Non-pigmented ciliary epithelial cell (primary cell): ENCODE data around the gene BAHCC1.

Experiments
- DNase-seq: peaks from one replicate; pipeline ENCODE4 v3.0.0-alpha.2; 2010; ENCODE audit warnings: low read depth

The BAHCC1 gene

DNA sequence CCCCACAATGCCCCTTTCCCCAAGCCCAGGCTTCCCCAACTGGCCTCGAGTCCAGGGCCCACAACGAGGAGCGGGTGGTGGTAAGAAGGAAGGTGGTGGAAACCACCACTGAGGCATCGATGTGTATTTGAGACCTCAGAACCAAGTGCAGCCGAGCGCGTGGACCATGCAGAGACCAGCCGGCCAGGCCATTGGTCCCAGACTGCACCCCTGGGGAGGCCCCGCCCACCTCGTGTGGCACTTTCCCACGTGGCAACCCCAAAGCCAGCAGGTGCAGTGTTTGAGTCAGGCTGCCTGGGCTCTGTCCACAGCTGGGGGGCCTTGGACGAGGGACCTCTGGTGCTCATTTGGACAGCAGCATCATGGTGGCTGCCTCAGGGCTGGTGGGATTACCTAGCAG lies 28.1 kb upstream of the BAHCC1 start:
- DNase-seq: no peak

DNA sequence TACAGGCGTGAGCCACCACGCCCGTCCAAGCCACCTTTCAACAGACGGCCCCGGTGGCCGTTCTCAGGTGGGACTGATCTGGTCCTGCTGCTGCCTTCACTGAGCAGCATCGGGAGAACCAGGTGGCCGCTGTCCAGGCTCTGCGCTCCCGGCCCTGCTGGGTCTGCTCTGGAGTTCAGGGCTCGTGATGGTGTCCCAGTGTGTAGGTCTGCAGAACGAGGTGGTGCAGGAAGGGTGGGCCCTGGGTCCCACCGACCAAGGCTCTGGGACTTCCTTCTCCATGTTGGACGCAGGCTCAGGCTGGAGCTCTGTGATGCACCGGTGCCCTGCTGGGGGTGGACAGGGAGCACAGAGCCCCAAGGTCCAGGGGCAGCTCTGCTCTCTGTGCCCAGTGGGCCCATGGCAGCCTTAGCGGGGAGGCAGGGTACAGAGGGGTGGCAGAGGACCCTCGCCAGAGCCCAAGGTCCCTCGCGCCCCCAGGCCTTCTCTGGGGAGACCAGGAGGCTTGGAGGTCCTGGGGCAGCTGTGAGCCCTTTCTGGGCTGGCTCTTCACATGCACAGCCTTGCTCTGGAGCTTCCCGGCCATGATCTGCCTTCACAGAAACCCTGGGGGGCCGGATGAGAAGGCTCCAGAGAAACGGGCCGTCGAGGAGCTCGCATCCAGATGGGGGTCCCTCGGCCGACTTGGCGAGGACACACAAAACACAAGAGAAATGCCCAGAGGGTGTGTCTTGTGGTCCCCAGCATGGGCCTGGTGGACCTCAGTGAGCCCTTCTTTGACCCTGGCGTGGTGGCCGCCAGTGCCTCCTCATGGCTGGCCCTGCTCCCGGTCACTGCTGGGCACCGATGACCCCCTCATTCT lies 26.9 kb upstream of the BAHCC1 start:
- no peak for DNase-seq

DNA sequence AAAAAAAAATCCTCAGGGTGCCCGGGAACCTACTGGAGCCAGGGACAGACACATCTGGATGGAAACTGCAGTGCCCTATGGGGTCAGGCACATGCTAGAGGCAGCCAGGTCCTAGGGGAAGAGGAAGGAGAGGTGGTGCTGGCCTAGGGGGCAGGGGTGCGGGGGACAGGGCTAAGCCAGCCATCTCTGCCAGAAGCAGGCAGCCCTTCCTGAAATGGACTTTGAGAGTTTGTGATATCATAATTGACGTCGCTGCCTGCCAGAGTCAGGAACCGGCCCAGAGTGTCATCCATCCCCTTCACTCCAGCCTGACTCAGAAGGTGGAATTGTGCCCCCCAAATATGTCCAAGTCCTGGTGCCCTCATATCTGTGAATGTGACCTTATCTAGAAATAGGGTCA lies 25.0 kb upstream of the BAHCC1 start:
- DNase-seq: no peak

DNA sequence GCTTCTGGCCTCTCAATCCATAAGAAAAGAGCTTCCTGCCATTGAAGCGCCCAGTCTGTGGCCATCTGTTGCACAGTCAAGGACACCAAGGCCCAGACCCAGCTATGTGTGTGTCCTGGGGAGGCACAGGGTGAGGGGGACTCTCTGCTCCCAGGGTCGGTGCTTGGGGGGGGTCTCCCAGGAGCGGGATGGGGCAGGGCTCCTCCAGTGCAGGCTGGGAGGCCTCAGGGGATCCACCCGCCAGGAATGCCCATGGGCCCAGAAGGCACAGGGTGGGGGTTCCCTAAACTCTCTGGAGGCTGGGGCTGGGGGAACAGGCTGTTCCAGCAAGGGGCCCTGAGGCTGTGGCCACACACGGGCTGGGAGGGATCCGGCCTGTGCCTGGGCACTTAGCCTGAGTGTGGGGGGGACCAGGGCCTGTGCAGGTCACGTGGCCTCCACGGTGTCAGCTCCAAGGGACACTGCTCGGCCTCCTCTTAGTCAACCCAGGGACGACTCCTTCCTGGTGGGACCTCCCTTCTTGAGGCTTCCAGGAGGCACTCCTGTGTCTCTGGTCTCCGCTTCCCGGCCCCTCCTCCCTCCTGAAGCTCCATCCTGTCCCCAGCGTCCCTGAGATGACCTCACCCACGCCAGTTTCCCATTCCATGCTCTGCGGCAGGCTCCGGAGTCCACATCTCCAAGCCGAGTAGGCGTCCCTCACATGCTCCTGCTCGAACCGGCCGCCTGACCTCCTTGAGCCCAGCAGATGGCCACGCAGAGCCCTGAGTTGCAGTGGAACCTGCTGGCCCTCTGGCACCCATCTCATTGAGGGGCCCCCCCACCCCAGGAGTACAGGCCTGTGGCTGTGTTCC lies 23.1 kb upstream of the BAHCC1 start:
- no peak for DNase-seq

DNA sequence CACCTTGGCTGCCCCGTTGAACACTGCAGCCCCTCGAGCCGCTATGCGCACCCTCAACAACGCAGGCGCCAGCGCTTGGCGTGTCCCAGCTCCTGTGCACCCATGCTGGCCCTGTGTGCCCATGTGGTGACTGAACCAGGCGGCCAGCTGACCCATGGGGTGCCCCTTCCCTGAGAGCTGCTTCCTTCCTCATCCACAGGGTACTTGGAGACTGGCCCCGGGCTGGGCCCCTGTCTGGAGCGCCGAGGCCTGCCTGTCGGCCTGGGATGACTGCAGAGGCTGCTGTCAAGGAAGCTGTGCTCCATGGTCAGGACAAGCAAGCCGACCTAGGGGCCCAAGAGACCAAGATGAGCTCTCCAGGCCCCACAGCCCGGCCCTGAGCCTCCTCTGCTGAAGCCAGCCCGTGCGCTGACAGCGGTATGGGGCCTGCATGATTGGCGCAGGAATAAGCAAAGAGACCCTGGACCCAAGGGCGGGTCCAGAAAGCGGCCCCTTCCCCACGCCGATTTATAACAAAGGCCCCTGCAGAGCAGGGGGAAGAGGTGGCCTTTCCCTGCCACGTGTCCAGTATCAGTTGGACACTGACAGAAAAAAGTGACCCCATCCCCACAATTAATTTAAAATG lies 21.6 kb upstream of the BAHCC1 start:
- DNase-seq: no peak

DNA sequence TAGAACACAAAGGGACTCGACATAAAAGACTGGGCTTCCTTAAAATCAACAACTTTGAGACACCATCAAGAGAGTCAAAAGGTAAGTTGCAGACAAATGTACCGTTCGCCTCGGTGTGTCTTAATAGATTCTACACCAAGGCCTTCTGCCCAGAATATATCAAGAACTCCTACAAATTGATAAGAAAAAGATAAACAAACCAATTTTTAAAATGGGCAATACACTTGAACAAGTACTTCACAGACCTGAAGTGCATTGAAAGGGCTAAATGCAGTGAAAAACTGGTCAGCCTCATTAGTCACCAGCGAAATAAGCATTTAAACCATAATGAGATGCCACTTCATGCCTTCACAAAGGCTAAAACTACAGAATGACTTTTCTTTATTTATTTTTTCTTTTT lies 20.4 kb upstream of the BAHCC1 start:
- DNase-seq: no peak

DNA sequence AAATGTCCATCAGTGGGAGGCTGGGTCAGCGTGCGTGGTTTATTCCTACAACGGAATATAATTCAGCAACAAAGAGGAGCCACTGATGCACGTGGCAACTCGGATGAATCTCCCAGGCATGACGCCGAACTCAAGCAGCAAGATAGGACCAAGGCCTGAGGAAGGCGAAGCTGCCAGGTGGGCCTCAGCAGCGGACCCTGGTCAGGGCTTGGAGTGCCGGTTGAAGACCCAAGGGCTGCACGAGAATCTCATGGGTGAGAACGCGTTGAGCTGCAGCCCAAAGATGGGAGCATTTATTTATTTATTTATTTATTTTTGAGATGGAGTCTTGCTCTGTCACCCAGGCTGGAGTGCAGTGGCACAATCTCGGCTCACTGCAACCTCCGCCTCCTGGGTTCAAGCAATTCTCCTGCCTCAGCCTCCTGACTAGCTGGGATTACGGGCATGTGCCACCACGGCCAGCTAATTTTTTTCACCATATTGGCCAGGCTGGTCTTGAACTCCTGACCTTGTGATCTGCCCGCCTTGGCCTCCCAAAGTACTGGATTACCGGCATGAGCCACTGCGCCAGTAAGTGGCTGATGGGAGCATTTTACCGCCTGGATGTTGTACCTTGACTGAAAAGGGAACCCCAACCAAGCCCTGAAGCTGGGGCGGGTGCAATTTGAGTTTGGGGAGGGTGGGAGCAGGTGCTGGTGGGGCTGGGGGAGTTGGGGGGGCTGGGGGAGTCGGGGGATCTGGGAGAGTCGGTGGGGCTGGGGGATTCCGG lies 18.1 kb upstream of the BAHCC1 start:
- DNase-seq: no peak

DNA sequence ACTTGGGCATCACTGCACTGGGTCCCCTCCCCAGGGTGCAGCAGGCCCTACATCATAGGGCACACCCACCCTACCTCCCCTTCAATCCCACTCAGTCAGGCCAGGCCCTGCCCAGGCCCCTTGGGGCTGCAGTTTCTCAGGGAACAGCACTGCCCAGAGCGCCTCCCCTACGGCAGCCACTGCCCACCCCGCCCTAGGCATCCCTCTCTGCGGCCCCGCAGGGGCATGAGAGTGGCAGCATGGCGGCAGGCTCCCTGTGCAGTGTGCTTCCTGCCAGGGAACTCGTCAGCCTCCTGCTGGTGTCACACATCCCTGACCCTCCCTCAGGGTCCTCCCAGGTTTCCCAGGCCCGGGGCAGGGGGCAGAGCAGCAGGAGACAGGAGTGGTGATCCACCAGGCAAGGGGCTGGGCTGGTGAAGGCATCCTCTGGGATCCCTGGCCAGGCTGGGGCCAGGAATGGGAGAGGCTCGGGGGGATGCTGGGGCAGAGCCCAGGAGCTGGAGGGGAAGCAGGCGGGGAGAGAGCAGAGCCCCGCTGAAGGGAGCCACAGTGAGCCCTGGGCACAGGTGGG lies 16.2 kb upstream of the BAHCC1 start:
- no peak for DNase-seq

DNA sequence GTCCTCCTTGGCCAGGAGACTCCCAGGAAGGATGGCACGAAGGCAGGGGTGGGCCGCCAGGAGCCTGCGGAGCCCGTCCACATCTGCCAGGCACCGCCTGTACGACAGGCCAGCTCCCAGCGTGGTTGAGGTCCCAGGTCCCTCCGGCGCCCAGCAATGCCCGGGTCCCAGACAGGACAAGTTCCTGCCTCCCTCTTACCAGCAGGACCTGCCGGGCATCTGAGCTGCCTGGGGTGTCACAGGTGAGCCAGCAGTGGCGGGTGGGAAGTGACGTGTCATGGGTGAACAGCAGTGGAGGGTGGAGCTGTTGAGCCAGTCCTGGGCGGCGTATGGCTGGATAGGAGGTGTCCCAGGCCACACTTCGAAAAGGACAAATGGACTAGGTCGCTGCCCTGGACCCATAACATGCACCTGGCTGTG lies 15.7 kb upstream of the BAHCC1 start:
- DNase-seq: no peak

DNA sequence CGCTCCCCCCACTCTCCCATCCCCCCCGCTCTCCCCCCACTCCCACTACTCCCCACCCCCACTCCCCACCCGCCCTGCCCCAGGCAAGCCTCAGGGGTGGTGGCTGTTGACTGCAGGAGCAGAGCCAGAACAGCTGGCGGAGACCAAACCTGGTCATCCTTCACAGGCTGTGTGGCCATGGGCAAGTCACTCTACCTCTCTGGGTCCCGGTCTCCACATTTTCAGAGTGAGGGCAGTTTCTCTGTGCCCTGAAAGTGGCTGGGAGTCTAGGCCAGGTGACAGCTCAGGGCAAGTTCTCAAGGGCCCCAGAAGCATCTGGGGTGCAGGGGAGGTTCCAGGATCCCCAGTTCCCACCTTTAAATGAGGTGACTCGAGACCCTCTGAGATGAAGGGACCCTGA lies 15.1 kb upstream of the BAHCC1 start:
- DNase-seq: no peak

DNA sequence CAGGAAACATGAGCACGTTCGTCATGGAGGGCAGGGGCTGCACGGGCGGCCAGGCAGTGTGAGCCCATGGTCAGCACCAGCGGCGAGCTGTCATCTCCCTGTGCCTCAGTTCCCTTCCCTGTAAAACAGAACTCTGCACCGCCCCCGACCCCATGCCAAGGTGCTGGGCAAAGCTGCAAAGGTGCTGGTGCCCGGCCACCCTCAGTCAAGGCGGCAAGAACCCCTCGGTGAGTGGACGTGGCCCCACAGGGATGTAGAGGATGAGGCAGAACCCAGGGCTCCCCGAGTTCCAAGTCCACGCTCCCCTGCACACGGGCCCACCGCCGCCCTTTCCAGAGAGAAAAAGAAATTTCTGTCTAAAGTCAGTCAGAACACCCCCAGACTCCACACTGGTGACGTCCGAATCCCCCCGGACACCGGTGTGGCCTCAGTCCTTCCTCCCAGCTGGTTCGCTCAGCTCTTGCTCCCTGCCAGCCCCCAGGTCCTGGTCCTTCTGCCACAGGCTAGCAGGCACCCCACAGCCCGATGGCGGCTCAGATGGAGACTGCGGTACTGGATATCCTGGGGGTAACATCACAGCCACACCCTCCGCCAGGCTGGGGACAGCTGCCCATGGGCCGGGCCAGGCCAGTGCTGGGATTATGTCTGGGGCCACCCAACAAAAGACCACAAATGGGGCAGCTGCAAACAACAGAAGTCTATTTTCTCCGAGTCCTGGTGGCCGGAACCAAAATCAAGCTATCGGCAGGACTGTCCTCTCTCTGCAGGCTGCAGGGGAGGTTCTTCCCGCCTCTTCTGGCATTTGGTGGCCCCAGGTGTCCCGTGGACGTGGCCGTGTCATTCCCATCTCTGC lies 14.4 kb upstream of the BAHCC1 start:
- no peak for DNase-seq

DNA sequence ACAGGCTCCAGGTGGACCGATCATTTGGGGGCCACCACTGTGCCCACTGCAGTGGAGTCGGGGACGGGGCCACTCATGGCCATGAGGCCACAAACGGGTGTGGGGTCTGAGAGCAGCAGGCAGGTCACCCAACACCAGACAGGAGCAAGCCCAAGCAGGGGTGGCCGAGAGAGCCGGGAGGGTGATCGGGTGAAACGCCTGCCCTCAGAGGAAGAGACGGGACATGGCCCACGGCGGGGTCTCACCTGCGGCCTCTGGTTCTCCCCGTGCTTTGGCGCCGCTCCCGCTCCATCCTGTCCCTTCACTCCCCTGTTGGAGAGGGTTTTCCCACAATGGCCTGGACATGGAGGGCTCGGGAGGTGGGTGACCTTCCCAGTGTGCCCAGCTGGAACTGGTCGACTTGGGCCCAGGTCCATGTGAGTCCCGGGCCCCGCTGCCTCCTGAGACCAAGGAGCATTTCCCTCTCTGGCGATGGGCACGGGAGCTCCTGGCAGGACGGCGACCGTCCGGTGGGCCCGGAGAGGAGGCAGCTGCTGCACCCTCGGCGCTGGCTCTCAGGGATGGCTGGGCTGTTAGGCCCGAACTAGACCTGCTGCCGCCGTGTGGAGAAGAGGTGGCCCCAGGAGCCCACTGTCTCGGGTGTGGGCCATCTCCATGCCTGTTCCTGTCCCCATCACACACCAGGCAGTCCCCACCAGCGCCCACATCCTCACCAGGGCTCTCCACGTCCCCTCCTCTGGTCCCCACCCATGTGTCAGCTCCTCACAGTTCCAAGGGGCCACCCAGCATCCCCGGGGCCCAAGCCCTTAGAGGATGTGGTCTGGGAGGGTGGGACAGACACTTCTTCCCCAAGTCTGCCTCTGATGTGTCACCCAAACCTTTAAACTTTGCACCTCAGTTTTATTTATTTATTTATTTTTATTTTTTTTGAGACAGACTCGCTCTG lies 13.4 kb upstream of the BAHCC1 start:
- no peak for DNase-seq

DNA sequence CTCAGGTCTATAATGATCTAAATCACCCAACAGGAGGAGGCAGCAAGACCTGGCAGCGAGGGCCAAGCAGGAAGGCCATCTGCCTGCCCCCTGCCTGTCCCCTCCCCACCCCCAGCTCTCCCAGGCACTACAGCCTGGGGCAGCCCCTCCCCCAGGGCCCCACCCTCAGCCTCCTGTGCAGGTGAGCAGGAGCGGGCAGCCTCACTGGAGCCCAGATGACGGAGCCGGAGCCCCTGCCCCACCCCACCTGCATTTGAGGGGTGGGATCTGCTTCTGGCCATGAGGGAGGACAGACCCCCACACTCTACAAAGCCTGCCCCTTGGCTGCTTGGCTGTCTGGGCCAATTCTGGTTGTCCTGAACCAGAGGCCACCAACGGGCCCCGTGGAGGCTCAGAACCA lies 12.4 kb upstream of the BAHCC1 start:
- DNase-seq: no peak

DNA sequence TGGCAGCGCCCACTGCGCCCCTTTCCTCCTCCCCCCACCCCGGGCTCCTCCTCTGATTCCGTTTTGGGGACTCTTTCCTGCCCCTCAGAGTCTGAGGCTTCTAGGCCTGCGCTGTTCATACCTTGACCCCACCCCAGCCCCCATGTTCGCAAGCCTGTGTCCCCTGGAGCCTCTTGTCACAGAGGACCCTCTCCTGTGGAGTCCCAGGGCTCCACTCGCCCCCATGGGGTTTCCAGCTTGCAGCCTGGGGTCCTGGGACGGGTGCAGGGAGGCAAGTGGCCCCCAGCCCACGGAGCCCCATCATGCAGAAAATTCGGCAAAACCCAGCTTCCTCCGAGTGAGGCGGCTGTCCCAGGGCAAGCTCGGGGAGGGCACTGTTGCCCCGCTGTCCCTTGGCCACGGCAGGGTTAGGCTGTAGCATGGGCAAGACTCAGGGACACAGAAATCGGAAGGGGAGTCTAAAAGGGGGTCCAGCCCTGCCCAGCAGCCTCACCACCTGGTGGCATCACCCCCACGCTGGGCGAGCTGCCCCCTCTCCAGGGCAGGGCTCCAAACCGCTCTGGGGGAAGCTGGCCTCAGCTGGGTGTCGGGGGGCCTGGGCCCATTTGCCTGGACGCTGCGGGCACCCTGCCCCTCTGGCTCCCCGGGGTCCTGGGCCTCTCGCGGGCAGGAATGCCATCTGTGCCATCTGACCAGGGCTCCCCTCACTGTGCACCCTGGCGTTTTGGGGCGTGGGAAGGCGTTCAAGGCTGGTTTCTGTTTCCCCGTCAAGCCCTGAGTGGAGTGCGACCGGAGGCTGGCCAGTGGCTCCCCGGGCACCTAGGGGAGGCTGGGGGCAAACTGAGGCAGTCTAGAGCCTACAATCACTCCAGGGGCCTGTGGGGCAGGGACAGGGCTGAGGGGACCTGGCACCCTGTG lies 11.5 kb upstream of the BAHCC1 start:
- no peak for DNase-seq

DNA sequence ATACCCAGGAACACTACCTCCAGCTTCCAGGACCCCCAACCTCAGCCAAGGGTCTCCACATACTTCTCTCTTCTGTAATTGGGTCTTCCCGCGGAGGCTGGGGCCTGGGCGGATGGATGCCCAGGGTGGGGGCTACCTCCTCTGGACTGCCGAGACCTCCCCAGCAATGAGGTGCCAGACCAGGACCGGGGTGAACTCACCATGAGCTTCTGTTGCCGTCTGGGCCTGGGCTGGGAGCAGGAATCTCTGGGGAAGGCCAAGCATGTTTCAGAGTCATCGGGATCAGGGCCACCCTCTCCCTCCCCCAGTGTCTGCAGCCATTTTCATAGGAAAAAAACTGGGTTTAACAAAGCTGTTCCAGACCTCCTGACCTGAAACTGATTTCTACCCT lies 10.3 kb upstream of the BAHCC1 start:
- no peak for DNase-seq

DNA sequence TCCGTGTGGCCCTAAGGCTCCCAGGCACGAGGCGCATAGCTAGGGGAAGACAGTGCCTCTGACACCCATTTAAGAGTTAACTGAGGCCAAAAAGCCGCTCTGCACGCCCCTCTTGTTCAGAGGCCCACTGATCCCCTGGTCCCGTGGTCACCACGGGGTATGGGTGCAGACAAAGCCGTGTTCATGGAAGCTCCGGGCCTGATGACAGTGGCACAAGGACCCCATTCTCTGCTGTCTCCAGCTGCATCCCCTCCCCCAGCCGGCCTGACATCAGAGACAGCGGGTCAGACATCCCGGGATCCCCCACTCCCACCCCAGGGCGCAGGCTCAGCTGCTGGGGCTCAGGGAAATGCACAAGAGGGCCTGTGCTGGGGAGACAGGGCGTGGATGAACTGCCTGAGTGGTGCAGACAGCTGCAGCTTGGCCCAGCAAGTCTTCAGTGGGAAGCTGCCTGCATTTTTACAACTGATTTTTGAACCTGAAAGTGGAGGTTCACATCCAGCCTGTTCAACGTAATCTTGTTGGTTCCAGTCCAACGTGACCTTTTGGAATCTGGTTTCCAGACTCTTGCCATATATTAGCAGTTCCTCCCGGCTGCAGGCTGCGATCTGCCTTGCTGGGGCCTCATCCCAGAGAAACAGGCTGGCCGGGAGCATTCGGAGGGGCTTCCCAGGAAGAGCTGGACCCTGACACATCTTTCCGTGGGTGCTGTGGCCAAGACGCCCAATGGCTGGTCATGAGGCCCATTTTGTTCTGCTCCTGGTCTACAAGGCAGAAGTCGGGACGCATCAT lies 9.7 kb upstream of the BAHCC1 start:
- DNase-seq: no peak

DNA sequence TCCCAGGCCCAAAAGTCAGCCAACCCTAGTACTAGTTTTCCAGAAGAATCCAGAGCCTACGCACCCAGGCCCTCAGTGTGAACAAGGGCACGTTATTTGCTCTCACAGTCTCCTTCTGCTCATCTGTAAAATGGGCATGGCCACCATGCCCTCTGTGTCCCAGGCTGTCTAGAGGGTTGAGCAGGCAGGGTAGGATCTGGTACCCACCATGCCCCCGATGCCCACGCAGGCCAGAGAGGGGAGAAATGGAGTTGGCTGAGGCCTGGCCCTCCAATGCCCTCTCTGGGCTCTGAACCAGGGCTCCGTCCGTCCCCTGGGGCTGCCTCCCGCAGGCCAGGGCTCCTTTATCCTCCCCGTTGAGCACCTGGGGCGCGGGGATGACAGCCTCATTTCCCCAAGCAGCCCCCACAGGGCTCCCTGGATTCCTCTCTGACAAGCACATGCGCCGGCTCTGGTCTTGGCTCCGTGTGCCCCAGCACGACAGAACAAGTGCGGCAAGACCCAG lies 9.1 kb upstream of the BAHCC1 start:
- no peak for DNase-seq
